Endothelial cell (in vitro differentiated cells): ENCODE results near the gene DNAJC19. TPM values are rescaled to one million over a fixed set of nuclear protein-coding genes. Genes with fewer than 3 reads are reported as not detected.
"Not testable (repeated sequence)": the region's sequence is repeated elsewhere in the genome, so short reads cannot be mapped to it uniquely, and the experiment has no call there.

Experiments
- DNase-seq: peaks from one replicate; pipeline ENCODE4 v3.0.0; 2021; ENCODE audit warnings: low spot score
- H3K27ac Mint-ChIP-seq: one replicate; pipeline ENCODE4 v1.8.0; 2021; ENCODE audit warnings: mixed read lengths, inconsistent platforms; ENCODE audit not compliant: unreplicated experiment
- H3K27me3 Mint-ChIP-seq: one replicate; pipeline ENCODE4 v1.8.0; 2021; ENCODE audit warnings: mild to moderate bottlenecking, moderate library complexity, mixed read lengths, inconsistent platforms; ENCODE audit not compliant: unreplicated experiment
- H3K36me3 Mint-ChIP-seq: one replicate; pipeline ENCODE4 v1.8.0; 2021; ENCODE audit warnings: mild to moderate bottlenecking, low read depth, mixed read lengths, inconsistent platforms; ENCODE audit not compliant: unreplicated experiment
- H3K4me1 Mint-ChIP-seq: one replicate; pipeline ENCODE4 v1.8.0; 2021; ENCODE audit warnings: mild to moderate bottlenecking, mixed read lengths, inconsistent platforms; ENCODE audit not compliant: unreplicated experiment
- H3K4me3 Mint-ChIP-seq: one replicate; pipeline ENCODE4 v1.8.0; 2021; ENCODE audit warnings: mild to moderate bottlenecking, mixed read lengths, inconsistent platforms; ENCODE audit not compliant: unreplicated experiment
- H3K9me3 Mint-ChIP-seq: one replicate; pipeline ENCODE4 v1.8.0; 2021; ENCODE audit warnings: mixed read lengths, inconsistent platforms; ENCODE audit not compliant: unreplicated experiment
- total RNA-seq: library from RNA; stranded (reverse); fragmentation: NEBNext Ultra II Directional; extraction: Animal tissue kit (Norgen Biotek cat#: 25700); gene quantifications from one replicate; pipeline ENCODE4 v1.2.1, GENCODE V29; 2021; ENCODE audit not compliant: unreplicated experiment
- TF ChIP-seq, protein P1 (sequence below): fragments of 200-600 bp; sonication (generic); IDR thresholded peaks from one replicate; pipeline ENCODE4 v1.5.0; 2021; ENCODE audit warnings: antibody characterized with exemption; ENCODE audit not compliant: unreplicated experiment

DNAJC19 gene
- total RNA-seq, 1 donor from 2014 or later, result 37.5 TPM

DNA sequence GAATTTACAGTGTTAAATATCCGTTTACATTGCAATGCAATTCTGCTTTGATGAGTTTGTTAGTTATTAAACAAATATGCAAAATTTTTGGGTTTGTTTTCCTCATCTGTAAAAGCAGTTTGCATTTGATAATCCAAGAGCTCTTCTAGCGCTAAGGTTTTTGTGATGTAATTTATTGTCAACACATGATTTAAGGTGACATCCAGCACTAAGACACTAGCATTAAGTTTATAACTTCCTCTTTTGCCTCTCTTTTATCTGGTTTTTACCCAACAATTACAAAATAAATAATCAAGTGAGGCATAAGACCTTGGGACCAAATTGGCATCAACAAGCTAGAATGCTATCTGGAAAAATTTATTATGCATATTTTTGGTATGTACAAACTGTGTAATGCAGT, 969 bp upstream of the DNAJC19 start:
- H3K36me3 Mint-ChIP-seq, result peaks cover 4% of the 10 kb centered on the region
- H3K27ac Mint-ChIP-seq, result no peak overlapping the region
- H3K4me3 Mint-ChIP-seq, result no peak overlapping the region
- peaks cover 6% of the 10 kb centered on the region for H3K27me3 Mint-ChIP-seq
- TF ChIP-seq, protein P1, sequence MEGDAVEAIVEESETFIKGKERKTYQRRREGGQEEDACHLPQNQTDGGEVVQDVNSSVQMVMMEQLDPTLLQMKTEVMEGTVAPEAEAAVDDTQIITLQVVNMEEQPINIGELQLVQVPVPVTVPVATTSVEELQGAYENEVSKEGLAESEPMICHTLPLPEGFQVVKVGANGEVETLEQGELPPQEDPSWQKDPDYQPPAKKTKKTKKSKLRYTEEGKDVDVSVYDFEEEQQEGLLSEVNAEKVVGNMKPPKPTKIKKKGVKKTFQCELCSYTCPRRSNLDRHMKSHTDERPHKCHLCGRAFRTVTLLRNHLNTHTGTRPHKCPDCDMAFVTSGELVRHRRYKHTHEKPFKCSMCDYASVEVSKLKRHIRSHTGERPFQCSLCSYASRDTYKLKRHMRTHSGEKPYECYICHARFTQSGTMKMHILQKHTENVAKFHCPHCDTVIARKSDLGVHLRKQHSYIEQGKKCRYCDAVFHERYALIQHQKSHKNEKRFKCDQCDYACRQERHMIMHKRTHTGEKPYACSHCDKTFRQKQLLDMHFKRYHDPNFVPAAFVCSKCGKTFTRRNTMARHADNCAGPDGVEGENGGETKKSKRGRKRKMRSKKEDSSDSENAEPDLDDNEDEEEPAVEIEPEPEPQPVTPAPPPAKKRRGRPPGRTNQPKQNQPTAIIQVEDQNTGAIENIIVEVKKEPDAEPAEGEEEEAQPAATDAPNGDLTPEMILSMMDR, result no peak
- H3K4me1 Mint-ChIP-seq, result peaks cover 8% of the 10 kb centered on the region
- no peaks in the 10 kb centered on the region for H3K9me3 Mint-ChIP-seq
- DNase-seq, result no peak

DNA sequence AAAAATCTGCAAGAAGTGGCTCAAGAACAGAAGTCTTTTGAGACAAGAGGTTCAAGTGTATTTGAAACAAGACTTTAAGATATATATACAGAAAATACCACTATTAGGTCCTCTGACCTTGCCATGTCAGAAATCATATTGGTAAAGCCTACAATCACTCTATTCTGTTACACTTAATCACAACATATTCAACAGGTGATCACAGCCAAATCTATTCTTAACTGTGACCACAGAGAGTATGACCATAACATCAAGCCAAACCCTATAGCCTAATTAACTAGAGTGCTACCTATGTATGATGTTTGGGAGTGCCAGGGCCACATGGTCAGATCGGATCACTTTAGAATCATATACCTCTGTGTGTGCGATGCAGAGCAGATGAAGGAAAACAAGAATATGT, 2.2 kb downstream of the DNAJC19 start:
- peaks cover 6% of the 10 kb centered on the region for H3K27me3 Mint-ChIP-seq

DNA sequence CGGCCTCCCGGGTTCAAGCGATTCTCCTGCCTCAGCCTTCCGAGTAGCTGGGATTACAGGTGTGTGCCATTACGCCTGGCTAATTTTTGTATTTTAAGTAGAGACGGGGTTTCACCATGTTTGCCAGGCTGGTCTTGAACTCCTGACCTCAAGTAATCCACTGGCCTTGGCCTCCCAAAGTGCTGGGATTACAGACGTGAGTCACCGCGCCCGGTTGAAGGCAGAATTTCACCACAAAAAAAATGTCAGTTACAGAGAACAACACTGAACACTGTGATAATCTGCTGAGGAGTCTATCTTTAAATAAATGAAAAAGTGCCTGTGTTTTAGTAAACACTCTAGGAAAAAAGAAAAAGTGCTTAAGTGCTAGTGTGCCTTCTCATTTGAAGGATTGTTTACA, 3.2 kb downstream of the DNAJC19 start:
- not testable (repeated sequence) for H3K27ac Mint-ChIP-seq, H3K4me3 Mint-ChIP-seq, H3K9me3 Mint-ChIP-seq, H3K4me1 Mint-ChIP-seq, H3K27me3 Mint-ChIP-seq, DNase-seq, H3K36me3 Mint-ChIP-seq

More for the DNA sequence above, 2.2 kb downstream of the DNAJC19 start:
- no peak for DNase-seq
- H3K36me3 Mint-ChIP-seq, result peaks cover 4% of the 10 kb centered on the region
- H3K4me3 Mint-ChIP-seq, result no peak overlapping the region
- peaks cover 9% of the 10 kb centered on the region for H3K4me1 Mint-ChIP-seq
- no peak overlapping the region for H3K27ac Mint-ChIP-seq
- H3K9me3 Mint-ChIP-seq, result no peaks in the 10 kb centered on the region
- TF ChIP-seq, protein P1, result no peak

DNA sequence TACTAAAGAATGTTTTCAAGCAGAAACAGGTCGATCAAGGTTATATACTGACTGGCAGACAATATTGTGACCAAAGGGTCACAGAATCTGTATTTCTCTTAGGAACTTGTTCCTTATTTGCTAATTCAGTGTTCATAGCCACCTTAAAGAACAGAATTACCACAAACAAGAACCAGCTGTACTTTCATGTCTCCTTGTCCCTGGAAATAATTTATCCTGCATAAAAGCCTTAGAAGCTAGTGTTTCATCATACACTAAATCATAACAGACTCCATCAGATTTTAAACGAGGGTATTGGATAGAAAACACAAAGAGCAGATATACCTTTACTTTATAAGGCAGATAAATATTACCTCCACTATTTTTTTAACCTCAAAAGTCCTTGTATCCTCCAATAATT, 6.4 kb downstream of the DNAJC19 start:
- Mint-ChIP-seq H3K4me3 (no peak overlapping the region), H3K9me3 (no peaks in the 10 kb centered on the region), H3K36me3 (no peaks in the 10 kb centered on the region), H3K27me3 (peaks cover 2% of the 10 kb centered on the region), H3K27ac (no peak overlapping the region), H3K4me1 (peaks cover 2% of the 10 kb centered on the region)
- TF ChIP-seq, protein P1, result no peak
- no peak for DNase-seq

DNA sequence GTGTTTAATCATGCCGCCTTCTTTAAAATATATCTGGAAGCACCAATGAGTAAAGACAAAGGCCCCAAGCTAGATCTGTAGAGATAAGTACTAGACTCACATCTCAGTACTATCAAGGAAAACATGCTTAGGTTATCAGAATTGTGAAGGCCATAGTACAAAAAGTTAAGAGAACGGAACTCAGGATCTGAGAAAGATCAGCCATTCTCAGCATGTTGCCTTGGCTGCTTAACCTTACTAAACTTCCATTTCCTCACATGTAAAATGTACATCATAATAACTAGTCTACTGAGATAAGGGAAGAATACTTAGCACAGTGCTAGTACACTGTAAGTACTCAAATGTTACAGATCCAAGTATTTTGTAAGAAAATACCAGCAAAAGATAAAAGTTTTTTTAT, 7.6 kb downstream of the DNAJC19 start:
- Mint-ChIP-seq H3K9me3 (no peaks in the 10 kb centered on the region), H3K4me1 (peaks cover 2% of the 10 kb centered on the region), H3K27ac (peak overlapping the region; percentile 26), H3K36me3 (no peaks in the 10 kb centered on the region), H3K27me3 (peaks cover 2% of the 10 kb centered on the region), H3K4me3 (no peak overlapping the region)
- no peak for DNase-seq
- TF ChIP-seq, protein P1, result no peak

DNA sequence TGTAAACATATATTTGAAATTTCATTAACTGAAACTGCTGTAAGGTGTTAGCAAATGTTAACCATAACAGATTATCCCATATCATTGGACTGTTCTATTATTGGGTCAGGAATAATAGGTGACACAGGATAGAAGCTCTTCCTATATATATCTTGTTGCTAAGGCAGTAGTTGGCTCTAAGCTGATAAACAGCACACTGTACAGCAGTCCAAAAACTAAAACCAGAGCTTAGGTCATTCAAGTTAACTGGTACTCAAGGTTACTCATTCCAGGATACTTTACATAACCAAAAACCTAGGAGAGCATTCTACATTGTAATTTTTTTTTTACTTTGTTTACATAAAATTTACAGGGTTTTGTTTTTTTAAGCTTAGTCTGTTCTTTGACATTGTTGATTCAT, 8.9 kb downstream of the DNAJC19 start:
- H3K9me3 Mint-ChIP-seq, result no peaks in the 10 kb centered on the region
- peaks cover 2% of the 10 kb centered on the region for H3K4me1 Mint-ChIP-seq
- TF ChIP-seq, protein P1, result no peak
- H3K36me3 Mint-ChIP-seq, result no peaks in the 10 kb centered on the region
- no peak overlapping the region for H3K4me3 Mint-ChIP-seq
- no peak overlapping the region for H3K27ac Mint-ChIP-seq
- H3K27me3 Mint-ChIP-seq, result no peaks in the 10 kb centered on the region
- DNase-seq, result no peak
